NCI-H146 treated with DMSO at 0.1 percent for 48 hours (cell line): ENCODE data around the gene MGAT3.
"Not testable (repeated sequence)": the region's sequence is repeated elsewhere in the genome, so short reads cannot be mapped to it uniquely, and the experiment has no call there.

Experiments used
- DNase-seq: peaks from one replicate; lab custom pipeline; 2025; ENCODE audit not compliant: unreplicated experiment; lab: John Stamatoyannopoulos, UW

MGAT3 gene

GRCh38 chr22:39488563-39489083 lies 31.8 kb downstream of the MGAT3 start:
- no peak for DNase-seq

- DNase-seq, result no peak
These were observed 32.6 kb downstream of the MGAT3 start for GRCh38 chr22:39489094-39490068.

GRCh38 chr22:39490135-39490798 lies 33.5 kb downstream of the MGAT3 start:
- DNase-seq, result peak; percentile 8

DNA sequence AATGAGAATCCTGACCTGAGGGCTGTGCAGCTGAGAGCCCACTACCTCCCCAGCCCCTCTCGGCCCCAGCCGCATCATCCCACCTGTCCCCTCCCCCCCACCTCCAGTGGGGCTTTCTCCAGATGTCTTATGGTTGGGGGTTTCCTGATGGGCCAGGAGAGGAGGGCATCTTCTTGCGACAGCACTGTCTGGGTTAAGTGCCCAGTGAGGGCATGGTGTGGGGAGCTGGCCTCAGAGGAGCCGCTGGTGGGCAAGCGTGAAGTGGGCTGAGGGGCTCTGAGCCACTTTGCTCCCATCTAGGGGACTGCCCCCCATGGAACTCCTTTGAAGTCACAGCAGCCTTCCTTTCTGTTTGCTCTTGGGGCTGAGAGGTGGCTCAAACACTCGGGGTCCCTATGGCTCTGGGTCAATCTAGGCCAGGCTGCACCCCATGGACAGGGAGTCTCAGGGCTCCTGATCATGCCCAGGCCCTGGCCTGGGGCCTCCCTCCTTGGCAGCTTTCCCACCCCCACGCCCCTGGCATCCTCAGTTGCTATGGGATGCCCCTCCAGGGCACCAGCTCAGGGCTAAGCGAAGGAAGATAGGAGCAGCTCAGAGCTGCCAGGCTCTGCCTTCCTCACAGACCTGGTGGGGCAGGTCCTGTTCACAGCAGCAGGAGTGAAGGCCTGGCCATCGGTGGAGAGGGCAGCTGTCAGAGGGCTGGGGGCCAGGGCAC lies 34.3 kb downstream of the MGAT3 start:
- no peak for DNase-seq

- DNase-seq, result no peak
These were observed 34.9 kb downstream of the MGAT3 start for GRCh38 chr22:39491696-39492095.

DNA sequence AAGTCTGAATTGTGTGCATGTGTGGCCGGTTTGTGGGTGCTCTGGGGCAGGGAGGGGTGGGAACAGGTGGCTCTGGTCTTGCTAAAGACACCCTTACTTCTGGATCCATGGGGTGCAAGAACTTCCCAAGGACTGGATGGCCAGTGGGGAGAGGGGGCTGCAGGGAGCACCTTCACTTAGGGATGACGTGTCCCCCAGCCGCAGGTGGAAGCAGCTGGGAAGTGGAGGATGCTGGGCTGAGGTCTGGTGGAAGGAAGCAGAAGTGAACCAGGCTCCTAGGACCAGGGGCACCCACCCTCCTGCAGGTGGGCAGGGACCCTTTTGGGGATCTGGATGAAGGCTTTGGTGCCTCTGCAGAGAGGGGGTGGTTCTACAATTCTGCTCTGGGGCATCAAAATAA lies 35.4 kb downstream of the MGAT3 start:
- DNase-seq, result no peak

DNA sequence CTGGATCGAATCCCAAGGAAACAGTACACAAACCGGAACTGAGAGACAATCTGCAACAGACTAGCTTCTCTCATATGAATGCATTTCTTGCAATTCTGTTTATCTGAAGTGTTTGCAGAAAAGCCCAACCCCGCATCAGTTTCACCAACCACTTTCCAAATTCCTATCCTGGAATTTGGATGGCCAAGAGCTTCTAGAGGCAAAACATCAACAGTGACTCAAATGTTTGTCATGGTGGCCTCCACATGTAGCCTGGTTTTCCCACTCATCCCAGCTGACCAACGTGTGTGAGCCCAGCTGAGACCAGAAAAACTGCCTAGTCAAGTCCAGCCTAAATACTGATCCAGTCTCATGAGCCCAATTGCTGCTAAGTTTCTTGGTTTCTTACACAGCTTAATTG lies 36.9 kb downstream of the MGAT3 start:
- DNase-seq, result no peak

GRCh38 chr22:39494471-39495120 lies 37.8 kb downstream of the MGAT3 start:
- no peak for DNase-seq

- DNase-seq, result peak; percentile 16
These were observed 39.5 kb downstream of the MGAT3 start for GRCh38 chr22:39496131-39496838.

DNA sequence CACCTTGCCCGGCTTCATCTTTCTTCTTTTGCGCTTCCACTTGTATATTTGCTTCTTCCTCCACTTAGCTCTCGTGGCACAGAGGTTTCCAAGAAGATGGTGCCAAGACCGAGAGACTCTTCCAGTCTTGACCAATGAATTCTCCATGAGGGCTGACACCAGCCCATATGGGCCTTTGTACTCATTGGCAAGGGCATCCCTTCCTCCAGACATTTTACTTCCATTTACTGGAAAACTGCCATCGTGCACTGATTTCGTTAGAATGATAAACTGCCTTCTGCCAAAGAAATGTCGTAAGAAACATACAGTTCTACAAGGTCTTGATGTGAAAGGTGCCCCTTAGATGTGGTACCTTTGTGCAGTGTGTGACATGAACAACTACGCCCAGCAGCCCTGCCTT lies 40.6 kb downstream of the MGAT3 start:
- no peak for DNase-seq

GRCh38 chr22:39498368-39498767 lies 41.6 kb downstream of the MGAT3 start:
- peak; percentile 82 for DNase-seq

- no peak for DNase-seq
These were observed 42.0 kb downstream of the MGAT3 start for GRCh38 chr22:39498802-39499201.

DNA sequence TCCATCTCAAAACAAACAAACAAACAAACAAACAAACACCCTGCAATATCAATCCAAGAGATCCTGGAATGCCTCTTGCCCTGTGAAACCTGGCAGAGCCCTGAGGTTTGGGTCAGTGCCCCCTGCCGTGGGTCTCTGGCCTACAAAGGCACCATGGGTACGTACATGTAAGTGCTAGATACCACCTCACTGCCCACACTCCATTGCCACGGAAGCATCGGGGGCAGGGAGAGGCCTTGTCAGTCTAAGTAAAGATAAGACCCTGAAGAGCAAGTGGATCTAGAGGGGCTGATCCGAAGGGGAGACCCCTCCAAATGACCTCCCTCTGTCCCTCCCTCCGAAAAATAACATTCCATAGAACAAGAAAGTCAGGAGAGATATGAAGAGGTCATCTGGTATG lies 43.3 kb downstream of the MGAT3 start:
- no peak for DNase-seq

GRCh38 chr22:39501644-39502108 lies 44.9 kb downstream of the MGAT3 start:
- no peak for DNase-seq

DNA sequence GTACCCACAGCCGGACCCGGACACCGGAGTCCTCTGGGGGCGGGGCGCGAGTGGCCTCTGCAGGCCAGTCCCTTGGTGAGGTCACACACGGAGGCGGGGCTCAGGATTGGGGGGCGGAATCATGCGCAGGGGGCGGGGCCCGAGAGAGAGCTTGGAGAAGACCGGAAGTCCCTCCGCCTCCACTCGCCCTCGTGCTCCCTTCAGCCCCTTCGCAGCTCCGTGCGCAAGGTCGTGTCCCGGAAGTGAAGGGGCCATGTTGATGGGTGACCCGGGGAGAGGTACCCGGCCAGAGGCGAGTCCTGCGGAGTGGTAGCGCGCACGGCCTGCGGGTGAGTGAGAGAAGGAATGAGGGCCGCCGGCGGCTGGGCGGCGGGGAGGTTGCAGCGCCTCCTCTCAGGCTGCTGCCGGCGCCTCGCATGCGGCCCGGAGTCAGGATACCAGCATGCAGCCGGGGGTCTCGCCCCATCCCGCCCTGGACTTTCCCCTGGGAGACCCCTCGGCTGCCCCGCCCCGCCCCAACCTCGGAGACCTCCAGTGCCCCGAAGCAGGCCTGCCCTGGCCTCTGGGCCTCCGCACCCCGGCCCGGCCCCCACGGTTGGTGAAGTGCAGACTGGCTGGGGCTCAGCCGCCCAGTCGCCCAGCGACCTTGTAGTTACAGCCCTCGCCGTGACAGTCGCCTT lies 45.4 kb downstream of the MGAT3 start, which contains the start of gene MIEF1:
Gene MIEF1, plus strand, starts transcription at position 182 of the 680 bp plus-strand sequence. CDS start 9,005 bp downstream, outside the sequence.
- peak; percentile 66 for DNase-seq

GRCh38 chr22:39502789-39503409 lies 46.1 kb downstream of the MGAT3 start:
- DNase-seq, result no peak

- no peak for DNase-seq
These were observed 46.8 kb downstream of the MGAT3 start for GRCh38 chr22:39503630-39504029.

- no peak for DNase-seq
These were observed 47.3 kb downstream of the MGAT3 start for GRCh38 chr22:39504071-39504470.

- DNase-seq, result not testable (repeated sequence)
These were observed 50.2 kb downstream of the MGAT3 start for GRCh38 chr22:39507021-39507420.
